Hepatocyte (in vitro differentiated cells): ENCODE measurements around the gene MS4A4E.

Source experiments
- CTCF ChIP-seq: fragments of 200-600 bp; sonication (generic); IDR thresholded peaks from 2 replicates; pipeline ENCODE4 v1.5.1; 2016; ENCODE audit warnings: antibody characterized with exemption, mild to moderate bottlenecking; ENCODE audit not compliant: poor library complexity
- EZH2 ChIP-seq: fragments of 200-600 bp; sonication (generic); IDR thresholded peaks from 2 replicates; pipeline ENCODE4 v1.6.1; 2016; ENCODE audit warnings: antibody characterized with exemption, mild to moderate bottlenecking, borderline replicate concordance
- EZH2phosphoT487 ChIP-seq: fragments of 200-600 bp; sonication (generic); IDR thresholded peaks from one replicate; pipeline ENCODE4 v1.6.1; 2018; ENCODE audit warnings: antibody characterized with exemption, mild to moderate bottlenecking, low read depth, moderate library complexity; ENCODE audit not compliant: unreplicated experiment, severe bottlenecking

DNA sequence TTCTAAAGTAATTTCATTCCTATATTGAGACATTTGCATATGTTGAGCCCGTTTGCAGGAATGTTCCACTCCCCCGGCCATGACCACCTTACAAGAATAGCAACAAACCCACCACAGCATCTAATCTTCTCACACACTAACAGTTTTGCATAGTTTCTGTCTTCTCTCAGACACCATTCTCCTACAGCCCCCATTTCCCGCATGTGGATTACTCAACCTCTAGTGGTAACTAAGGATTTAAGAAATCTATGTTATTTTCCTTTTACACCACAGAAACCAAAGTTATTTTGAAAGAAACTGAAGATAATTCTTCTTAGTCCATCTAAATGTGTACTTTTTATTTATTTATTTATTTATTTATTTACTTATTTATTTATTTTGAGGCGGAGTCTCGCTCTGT, 2.3 kb downstream of the MS4A4E start:
- TF ChIP-seq CTCF (no peak), EZH2 (no peak), EZH2phosphoT487 (no peak)
